GM19238 (cell line): Measurements from ENCODE around the gene PCDHB3.
"Not testable (repeated sequence)": the region's sequence is repeated elsewhere in the genome, so short reads cannot be mapped to it uniquely, and the experiment has no call there.

Experiments used
- DNase-seq: peaks from one replicate; pipeline ENCODE4 v3.0.0; 2011; ENCODE audit warnings: low spot score; ENCODE audit not compliant: insufficient read length

PCDHB3 gene

GRCh38 chr5:141100243-141100805 is at the start of gene PCDHB3:
PCDHB3 (plus strand) TSS chr5:141100473; CDS start chr5:141100650, 177 bp downstream.
- DNase-seq = no peak

DNA sequence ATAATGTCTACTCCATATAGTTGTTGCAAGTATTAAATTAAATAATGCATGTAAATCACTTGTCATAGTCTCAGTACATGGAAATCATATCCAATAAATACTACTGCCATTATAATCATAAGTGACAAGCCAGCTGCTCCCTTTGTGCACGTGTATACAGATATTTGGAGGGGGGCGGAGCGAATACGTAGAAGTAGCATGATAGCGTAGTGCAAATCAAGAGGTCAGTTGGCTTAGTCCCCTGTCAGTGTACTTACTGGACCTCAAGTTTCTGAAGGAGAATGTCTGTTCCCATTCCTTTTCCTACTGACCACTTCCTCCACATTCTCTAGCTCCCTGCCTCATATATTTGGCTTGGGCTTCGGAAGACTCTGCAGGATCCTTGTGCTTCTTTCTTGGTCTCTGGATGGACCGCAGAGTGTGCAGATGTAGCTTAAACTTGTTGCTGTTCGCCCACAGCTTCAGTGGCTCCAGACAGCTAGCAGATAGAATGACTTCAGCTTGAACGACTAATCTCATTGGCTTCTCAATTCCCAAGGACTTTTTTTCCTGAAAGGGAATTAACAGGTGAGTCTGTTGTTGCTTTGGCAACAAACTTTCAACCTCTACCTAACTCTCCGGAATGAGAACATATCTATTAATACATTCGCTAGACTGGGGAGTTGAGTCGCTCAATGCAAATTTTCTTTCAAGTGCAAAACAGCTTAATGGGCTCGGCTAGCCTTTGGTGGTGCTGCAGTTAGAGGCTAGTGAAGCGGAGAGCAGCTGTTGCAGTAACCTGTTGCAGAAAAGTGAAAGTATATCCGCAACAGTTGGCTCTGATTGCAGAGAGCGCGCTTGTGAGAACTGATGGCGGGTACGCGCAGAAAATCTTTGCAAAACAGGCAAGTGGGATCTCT is 49.4 kb upstream of the PCDHB3 start, which contains the start of gene PCDHB1:
Gene PCDHB1 (plus strand): TSS at position 753 of the 899 bp plus-strand sequence. CDS start 97 bp downstream, at position 850.
- DNase-seq = no peak

- DNase-seq = no peak
These were observed 48.8 kb upstream of the PCDHB3 start for GRCh38 chr5:141051521-141051866.

GRCh38 chr5:141077826-141078225 is 22.4 kb upstream of the PCDHB3 start:
- no peak for DNase-seq

DNA sequence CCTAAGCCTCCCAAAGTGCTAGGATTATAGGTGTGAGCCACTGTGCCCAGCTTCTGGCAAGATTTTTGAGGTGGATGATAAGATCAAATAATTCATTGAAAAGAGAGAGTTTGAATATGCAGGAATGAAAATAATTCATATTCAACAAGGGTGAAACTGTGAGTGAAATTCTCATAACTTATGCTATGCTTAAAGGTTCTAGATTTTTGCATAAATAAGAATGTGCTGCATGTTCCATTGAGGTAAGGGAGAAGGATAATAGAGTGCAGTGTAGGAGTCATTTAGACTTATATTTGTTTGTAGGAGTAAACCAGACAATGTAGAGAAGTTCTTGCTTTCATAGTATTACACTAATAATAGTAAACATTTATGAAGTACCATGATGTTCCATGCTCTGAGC is 18.0 kb upstream of the PCDHB3 start:
- no peak for DNase-seq

DNA sequence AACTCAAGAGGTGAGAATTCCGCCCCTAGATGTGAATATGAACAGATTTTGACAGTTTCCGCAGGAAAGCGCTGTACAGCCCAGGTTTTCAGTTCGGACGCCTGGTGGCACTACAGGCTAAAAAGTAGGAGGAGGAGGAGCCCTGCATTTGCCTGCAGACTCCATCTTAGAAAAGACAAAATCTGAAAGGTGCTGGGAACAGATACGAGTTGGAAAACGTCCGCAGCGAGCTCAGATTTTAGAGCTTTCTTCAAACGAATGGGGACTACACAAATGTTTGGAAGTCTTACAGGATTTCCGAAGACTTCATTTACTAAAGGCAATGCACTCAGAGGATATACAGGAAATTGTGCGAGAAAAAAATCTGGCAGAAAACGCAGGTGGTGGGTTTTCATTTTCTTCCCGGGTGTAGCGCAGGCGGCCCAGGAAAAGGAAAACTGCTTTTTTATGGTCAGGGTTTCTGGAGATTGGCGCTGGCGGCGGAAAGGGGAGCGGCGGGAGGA is 15.7 kb upstream of the PCDHB3 start:
- no peak for DNase-seq

DNA sequence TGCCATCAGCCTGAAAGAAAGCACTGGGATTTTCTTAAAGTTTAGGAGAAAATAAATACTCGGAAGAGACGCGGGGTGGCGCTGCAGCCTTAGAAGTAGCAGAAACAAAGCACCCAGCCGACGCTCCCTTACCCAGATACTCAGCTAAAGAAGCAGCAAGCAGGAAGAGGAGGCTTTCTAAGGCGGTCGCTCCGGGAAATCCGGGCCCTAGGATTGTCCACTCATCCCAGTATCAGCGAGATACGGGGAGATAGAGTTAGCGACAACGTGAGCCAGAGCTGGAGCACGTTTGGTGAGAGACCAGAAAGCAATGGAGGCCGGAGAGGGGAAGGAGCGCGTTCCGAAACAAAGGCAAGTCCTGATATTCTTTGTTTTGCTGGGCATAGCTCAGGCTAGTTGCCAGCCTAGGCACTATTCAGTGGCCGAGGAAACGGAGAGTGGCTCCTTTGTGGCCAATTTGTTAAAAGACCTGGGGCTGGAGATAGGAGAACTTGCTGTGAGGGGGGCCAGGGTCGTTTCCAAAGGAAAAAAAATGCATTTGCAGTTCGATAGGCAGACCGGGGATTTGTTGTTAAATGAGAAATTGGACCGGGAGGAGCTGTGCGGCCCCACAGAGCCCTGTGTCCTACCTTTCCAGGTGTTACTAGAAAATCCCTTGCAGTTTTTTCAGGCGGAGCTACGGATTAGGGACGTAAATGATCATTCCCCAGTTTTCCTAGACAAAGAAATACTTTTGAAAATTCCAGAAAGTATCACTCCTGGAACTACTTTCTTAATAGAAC is 5.6 kb upstream of the PCDHB3 start, which contains the start of gene PCDHB2:
Gene PCDHB2 (plus strand): TSS at position 135 of the 782 bp plus-strand sequence. CDS start 176 bp downstream, at position 311.
- no peak for DNase-seq

DNA sequence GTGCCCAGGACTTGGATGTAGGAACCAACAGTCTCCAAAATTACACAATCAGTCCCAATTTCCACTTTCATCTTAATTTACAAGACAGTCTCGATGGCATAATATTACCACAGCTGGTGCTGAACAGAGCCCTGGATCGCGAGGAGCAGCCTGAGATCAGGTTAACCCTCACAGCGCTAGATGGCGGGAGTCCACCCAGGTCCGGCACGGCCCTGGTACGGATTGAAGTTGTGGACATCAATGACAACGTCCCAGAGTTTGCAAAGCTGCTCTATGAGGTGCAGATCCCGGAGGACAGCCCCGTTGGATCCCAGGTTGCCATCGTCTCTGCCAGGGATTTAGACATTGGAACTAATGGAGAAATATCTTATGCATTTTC is 5.0 kb upstream of the PCDHB3 start:
- no peak for DNase-seq

- DNase-seq = not testable (repeated sequence)
These were observed 4.1 kb upstream of the PCDHB3 start for GRCh38 chr5:141096181-141096580.

GRCh38 chr5:141096586-141096985 is 3.7 kb upstream of the PCDHB3 start:
- DNase-seq = not testable (repeated sequence)

- no peak for DNase-seq
These were observed 786 bp downstream of the PCDHB3 start for GRCh38 chr5:141101059-141101458.

- not testable (repeated sequence) for DNase-seq
These were observed 1.8 kb downstream of the PCDHB3 start for GRCh38 chr5:141102070-141102469.

DNA sequence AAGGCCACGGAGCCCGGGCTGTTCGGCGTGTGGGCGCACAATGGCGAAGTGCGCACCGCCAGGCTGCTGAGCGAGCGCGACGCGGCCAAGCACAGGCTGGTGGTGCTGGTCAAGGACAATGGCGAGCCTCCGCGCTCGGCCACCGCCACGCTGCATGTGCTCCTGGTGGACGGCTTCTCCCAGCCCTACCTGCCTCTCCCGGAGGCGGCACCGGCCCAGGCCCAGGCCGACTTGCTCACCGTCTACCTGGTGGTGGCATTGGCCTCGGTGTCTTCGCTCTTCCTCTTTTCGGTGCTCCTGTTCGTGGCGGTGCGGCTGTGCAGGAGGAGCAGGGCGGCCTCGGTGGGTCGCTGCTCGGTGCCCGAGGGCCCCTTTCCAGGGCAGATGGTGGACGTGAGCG is 2.2 kb downstream of the PCDHB3 start:
- not testable (repeated sequence) for DNase-seq

GRCh38 chr5:141105350-141105749 is 5.1 kb downstream of the PCDHB3 start:
- DNase-seq = no peak

- DNase-seq = no peak
These were observed 19.0 kb downstream of the PCDHB3 start for GRCh38 chr5:141119250-141119649.

- DNase-seq = no peak
These were observed 21.3 kb downstream of the PCDHB3 start, which contains the start of gene PCDHB4 for GRCh38 chr5:141121563-141121962. PCDHB4 (plus strand) TSS chr5:141121818; CDS start chr5:141121999, 181 bp downstream.

DNA sequence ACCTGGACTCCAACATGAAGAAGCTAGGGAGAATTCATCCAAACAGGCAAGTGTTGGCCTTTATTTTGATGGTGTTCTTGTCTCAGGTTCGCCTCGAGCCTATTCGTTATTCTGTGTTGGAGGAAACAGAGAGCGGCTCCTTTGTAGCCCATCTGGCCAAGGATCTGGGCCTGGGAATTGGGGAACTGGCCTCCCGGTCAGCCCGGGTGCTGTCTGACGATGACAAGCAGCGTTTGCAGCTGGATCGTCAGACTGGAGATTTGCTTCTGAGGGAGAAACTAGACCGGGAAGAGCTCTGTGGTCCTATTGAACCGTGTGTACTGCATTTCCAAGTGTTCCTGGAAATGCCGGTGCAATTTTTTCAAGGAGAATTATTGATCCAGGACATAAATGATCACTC is 21.7 kb downstream of the PCDHB3 start:
- DNase-seq = no peak

- not testable (repeated sequence) for DNase-seq
These were observed 23.3 kb downstream of the PCDHB3 start for GRCh38 chr5:141123396-141124135.

DNA sequence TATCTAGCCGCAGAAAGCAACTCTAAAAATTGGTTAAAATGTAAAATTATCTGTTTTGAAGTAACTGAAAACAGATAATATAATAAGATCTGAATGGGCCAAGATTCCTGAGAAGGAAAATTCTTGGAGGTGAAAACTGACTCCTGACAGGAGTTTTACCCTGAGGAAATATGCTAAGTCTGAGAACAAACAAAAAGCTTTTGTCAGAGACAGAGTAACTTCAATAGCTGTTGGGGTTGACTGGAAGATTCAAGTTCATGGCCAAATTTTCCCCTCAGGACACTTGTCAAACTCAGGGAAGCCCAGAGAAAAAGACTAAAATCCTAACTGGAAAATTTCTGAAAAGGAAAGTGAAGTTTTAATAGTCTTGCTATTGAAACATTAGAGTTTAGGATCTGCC is 27.0 kb downstream of the PCDHB3 start:
- DNase-seq = no peak

DNA sequence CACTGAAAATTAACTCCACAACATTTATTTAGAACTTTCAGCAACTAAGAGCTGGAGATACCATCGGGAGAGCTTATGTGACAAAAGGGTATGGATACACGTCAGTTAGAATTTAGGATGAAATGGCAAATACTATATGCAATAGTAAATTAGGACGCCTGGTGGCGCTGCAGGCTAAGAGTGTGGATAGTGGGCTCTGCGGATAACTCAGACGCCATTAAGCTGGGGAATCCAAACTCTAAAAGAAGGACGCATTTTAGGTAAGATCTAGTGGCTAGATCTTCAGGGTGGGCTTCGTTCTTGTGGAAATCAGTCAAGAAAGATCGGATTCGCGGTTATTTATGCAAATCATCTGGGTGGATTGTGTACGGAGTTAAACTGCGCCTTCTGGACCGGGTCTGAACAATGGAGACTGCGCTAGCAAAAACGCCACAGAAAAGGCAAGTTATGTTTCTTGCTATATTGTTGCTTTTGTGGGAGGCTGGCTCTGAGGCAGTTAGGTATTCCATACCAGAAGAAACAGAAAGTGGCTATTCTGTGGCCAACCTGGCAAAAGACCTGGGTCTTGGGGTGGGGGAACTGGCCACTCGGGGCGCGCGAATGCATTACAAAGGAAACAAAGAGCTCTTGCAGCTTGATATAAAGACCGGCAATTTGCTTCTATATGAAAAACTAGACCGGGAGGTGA is 34.9 kb downstream of the PCDHB3 start, which contains the start of gene PCDHB5:
Gene PCDHB5 (plus strand): TSS at position 177 of the 688 bp plus-strand sequence. CDS start 229 bp downstream, at position 406.
- no peak for DNase-seq
